Mesenchymal stem cell (in vitro differentiated cells and primary cell): ENCODE data around the gene SLC30A3.

ENCODE experiments used
- DNase-seq: peaks from one replicate; pipeline ENCODE4 v3.0.0-alpha.2; 2013
- H2AFZ ChIP-seq: one replicate; pipeline ENCODE4 v1.6.1; 2013; ENCODE audit warnings: low read depth, mild to moderate bottlenecking, control low read depth, inconsistent platforms, low read length, moderate library complexity
- H2AK5ac ChIP-seq: 2 replicates; pipeline ENCODE4 v1.6.1; 2013; ENCODE audit warnings: low read length, moderate library complexity, mild to moderate bottlenecking, inconsistent platforms; ENCODE audit not compliant: severe bottlenecking
- H2BK120ac ChIP-seq: one replicate; pipeline ENCODE4 v1.6.1; 2013; ENCODE audit warnings: low read depth, mild to moderate bottlenecking, inconsistent platforms, low read length, moderate library complexity
- H2BK12ac ChIP-seq, 2 experiments: one replicate each; pipeline ENCODE4 v1.6.1; 2013; ENCODE audit warnings: inconsistent platforms in 2 of 2, low read length in 2 of 2, mild to moderate bottlenecking in 2 of 2, moderate library complexity in 2 of 2, control low read depth in 1 of 2
- H2BK15ac ChIP-seq: one replicate; pipeline ENCODE4 v1.6.1; 2013; ENCODE audit warnings: mild to moderate bottlenecking, low read depth, inconsistent platforms; ENCODE audit not compliant: poor library complexity, severe bottlenecking
- H2BK5ac ChIP-seq: 2 replicates; pipeline ENCODE4 v1.6.1; 2013; ENCODE audit warnings: low read depth, mild to moderate bottlenecking, low read length, control low read depth, inconsistent platforms; ENCODE audit not compliant: poor library complexity, severe bottlenecking
- H3K14ac ChIP-seq, 2 experiments: one replicate each; pipeline ENCODE4 v1.6.1; 2013; ENCODE audit warnings: inconsistent platforms in 2 of 2, low read length in 2 of 2, control low read depth in 1 of 2, mild to moderate bottlenecking in 1 of 2, moderate library complexity in 1 of 2
- H3K18ac ChIP-seq, 2 experiments: one replicate each; pipeline ENCODE4 v1.6.1; 2013; ENCODE audit warnings: inconsistent platforms in 2 of 2, low read length in 2 of 2, control low read depth in 1 of 2, low read depth in 1 of 2, mild to moderate bottlenecking in 1 of 2
- H3K23ac ChIP-seq, 2 experiments: one replicate each; pipeline ENCODE4 v1.6.1; 2013; ENCODE audit warnings: inconsistent platforms in 2 of 2, low read length in 2 of 2, mild to moderate bottlenecking in 2 of 2, moderate library complexity in 2 of 2, control low read depth in 1 of 2
- H3K27ac ChIP-seq: 2 replicates; pipeline ENCODE4 v1.5.1; 2013; ENCODE audit warnings: mild to moderate bottlenecking, moderate library complexity, low read length, control low read depth, inconsistent platforms; ENCODE audit not compliant: poor library complexity, severe bottlenecking
- H3K27me3 ChIP-seq, 2 experiments: 2 replicates each; pipeline versions ENCODE4 v1.6.1 to v1.7.0; 2013; ENCODE audit warnings: low read length in 2 of 2, mild to moderate bottlenecking in 2 of 2, moderate library complexity in 2 of 2, control low read depth in 1 of 2, inconsistent platforms in 1 of 2; ENCODE audit not compliant: control insufficient read depth in 1 of 2, insufficient read depth in 1 of 2
- H3K36me3 ChIP-seq, 2 experiments: 2 replicates each; pipeline versions ENCODE4 v1.6.1 to v1.7.0; 2013; ENCODE audit warnings: low read length in 2 of 2, control low read depth in 1 of 2, inconsistent platforms in 1 of 2, low read depth in 1 of 2, mild to moderate bottlenecking in 1 of 2; ENCODE audit not compliant: insufficient read depth in 2 of 2, control insufficient read depth in 1 of 2
- H3K4ac ChIP-seq, 2 experiments: one replicate each; pipeline ENCODE4 v1.6.1; 2013; ENCODE audit warnings: inconsistent platforms in 2 of 2, low read length in 2 of 2, mild to moderate bottlenecking in 2 of 2, moderate library complexity in 2 of 2, control low read depth in 1 of 2, low read depth in 1 of 2
- H3K4me1 ChIP-seq: 2 replicates; pipeline ENCODE4 v1.6.1; 2013; ENCODE audit warnings: low read depth, low read length, control low read depth; ENCODE audit not compliant: control insufficient read depth, insufficient read depth
- H3K4me2 ChIP-seq: 2 replicates; pipeline ENCODE4 v1.6.1; 2013; ENCODE audit warnings: low read length, mild to moderate bottlenecking, inconsistent platforms; ENCODE audit not compliant: poor library complexity, severe bottlenecking
- H3K4me3 ChIP-seq, 2 experiments: 2 replicates each; pipeline versions ENCODE4 v1.5.1 to v1.7.0; 2013; ENCODE audit warnings: low read length in 2 of 2, mild to moderate bottlenecking in 2 of 2, control low read depth in 1 of 2, low read depth in 1 of 2; ENCODE audit not compliant: insufficient read depth in 1 of 2
- H3K79me1 ChIP-seq: replicated peaks from 2 replicates; pipeline ENCODE4 v1.6.1; 2013; ENCODE audit warnings: mild to moderate bottlenecking, control low read depth, low read length, inconsistent platforms; ENCODE audit not compliant: poor library complexity, severe bottlenecking
- H3K9ac ChIP-seq: 2 replicates; pipeline ENCODE4 v1.7.0; 2013; ENCODE audit warnings: mild to moderate bottlenecking, low read length, moderate library complexity
- H3K9me3 ChIP-seq: 2 replicates; pipeline ENCODE4 v1.7.0; 2013; ENCODE audit warnings: mild to moderate bottlenecking, low read length; ENCODE audit not compliant: control insufficient read depth
- H4K8ac ChIP-seq: one replicate; pipeline ENCODE4 v1.6.1; 2013; ENCODE audit warnings: inconsistent platforms, mild to moderate bottlenecking, low read length, moderate library complexity
- H4K91ac ChIP-seq: one replicate; pipeline ENCODE4 v1.6.1; 2013; ENCODE audit warnings: mild to moderate bottlenecking, low read length, inconsistent platforms
- WGBS: methylation state at CpG from one replicate; pipeline ENCODE4 v1.1.7; 2013; ENCODE audit warnings: mixed read lengths; 5-methylcytosine and 5-hydroxymethylcytosine counted together

SLC30A3 gene

DNA sequence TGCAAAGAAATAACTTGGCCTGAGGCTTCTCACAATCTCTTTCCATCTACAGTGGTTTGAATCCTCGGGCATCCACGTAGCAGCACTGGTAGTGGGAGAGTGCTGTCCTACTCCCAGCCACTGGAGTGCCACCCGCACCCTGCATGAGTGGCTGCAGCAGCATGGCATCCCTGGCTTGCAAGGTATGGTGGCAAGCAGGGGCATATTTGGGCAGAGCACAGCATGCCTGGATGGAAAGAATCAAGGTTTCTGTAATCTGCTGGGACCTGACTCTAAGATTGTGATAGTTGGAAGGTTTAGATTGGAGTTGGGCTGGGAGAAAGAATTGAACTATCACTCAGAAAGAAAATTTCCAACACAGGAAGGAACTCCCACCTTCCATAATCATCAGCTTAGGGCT, 41.7 kb downstream of the SLC30A3 start:
- H3K9ac ChIP-seq = no peak overlapping the region
- no peak overlapping the region for H2BK15ac ChIP-seq
- peaks cover 6% of the 10 kb centered on the region for H3K4me1 ChIP-seq
- H3K14ac ChIP-seq = no peak overlapping the region
- H3K4me2 ChIP-seq = no peak overlapping the region
- H3K27me3 ChIP-seq = no peaks in the 10 kb centered on the region
- peaks cover 40% of the 10 kb centered on the region for H3K79me1 ChIP-seq
- no peak overlapping the region for H3K4me3 ChIP-seq
- peaks cover 49 to 77% of the 10 kb centered on the region in 2 experiments for H3K36me3 ChIP-seq
- no peak overlapping the region for H2BK12ac ChIP-seq
- H3K4ac ChIP-seq = no peak overlapping the region
- no peak overlapping the region for H2AK5ac ChIP-seq
- H2AFZ ChIP-seq = no peak overlapping the region
- H4K8ac ChIP-seq = no peak overlapping the region
- no peak overlapping the region for H4K91ac ChIP-seq
- no peak overlapping the region for H2BK5ac ChIP-seq
- H3K9me3 ChIP-seq = no peaks in the 10 kb centered on the region
- H3K23ac ChIP-seq = no peak overlapping the region
- no peak overlapping the region for H2BK120ac ChIP-seq
- 97% methylated on average over 3 of the region's 3 CpGs for WGBS
- no peak overlapping the region for H3K18ac ChIP-seq
- DNase-seq = no peak
- no peak overlapping the region for H3K27ac ChIP-seq

DNA sequence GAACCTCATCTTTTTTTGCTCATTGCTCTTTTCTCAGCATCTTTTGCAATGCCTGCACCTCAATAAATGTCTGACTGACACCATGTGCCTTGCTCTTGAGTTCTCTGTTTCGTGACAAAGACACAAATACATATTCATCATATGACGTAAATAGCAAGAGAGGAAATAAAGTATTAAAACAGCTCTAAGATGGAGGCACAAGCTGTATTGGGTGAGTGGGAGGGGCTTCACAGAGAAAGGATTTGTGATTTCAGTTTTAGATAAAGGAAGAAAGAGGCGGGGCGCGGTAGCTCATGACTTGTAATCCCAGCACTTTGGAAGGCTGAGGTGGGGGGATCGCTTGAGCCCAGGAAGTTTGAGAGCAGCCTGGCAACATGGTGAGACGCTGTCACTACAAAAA, 42.8 kb downstream of the SLC30A3 start:
- H3K18ac ChIP-seq = no peak overlapping the region
- H2BK120ac ChIP-seq = no peak overlapping the region
- H3K4me2 ChIP-seq = no peak overlapping the region
- peaks cover 4% of the 10 kb centered on the region for H3K4me1 ChIP-seq
- no peak overlapping the region for H2AFZ ChIP-seq
- H4K8ac ChIP-seq = no peak overlapping the region
- no peak overlapping the region for H3K9ac ChIP-seq
- no peaks in the 10 kb centered on the region for H3K9me3 ChIP-seq
- H3K27me3 ChIP-seq = no peaks in the 10 kb centered on the region
- H2BK15ac ChIP-seq = no peak overlapping the region
- DNase-seq = no peak
- H3K4ac ChIP-seq = no peak overlapping the region
- peaks cover 37% of the 10 kb centered on the region for H3K79me1 ChIP-seq
- no peak overlapping the region for H3K14ac ChIP-seq
- H3K27ac ChIP-seq = no peak overlapping the region
- no peak overlapping the region for H3K23ac ChIP-seq
- no peak overlapping the region for H2BK5ac ChIP-seq
- H3K36me3 ChIP-seq = peaks cover 39 to 76% of the 10 kb centered on the region in 2 experiments
- no peak overlapping the region for H3K4me3 ChIP-seq
- H2BK12ac ChIP-seq = no peak overlapping the region
- no peak overlapping the region for H4K91ac ChIP-seq
- over 99% methylated on average over 6 of the region's 7 CpGs for WGBS
- H2AK5ac ChIP-seq = no peak overlapping the region

DNA sequence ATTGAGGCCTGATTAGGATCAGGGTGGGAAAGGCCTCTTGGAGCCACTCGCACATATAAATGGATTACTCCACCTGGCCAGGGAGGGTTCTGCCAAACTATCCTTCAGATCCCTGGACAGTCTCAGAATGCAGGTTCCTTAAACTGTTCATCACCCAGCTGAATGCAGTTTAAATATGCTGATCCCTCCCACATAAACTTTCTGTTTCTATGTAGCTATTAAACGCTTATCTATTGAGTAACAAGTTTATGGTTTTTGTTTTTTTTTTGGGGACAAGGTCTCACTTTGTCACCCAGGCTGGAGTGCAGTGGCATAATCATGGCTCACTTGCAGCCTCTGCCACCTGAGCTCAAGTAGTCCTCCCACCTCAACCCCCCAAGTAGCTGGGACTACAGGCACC, 43.8 kb downstream of the SLC30A3 start:
- Histone ChIP-seq H3K27ac (no peak overlapping the region), H3K23ac (no peak overlapping the region), H3K4me1 (peaks cover 4% of the 10 kb centered on the region), H3K14ac (no peak overlapping the region), H2AFZ (no peak overlapping the region), H3K79me1 (peaks cover 28% of the 10 kb centered on the region), H3K27me3 (no peaks in the 10 kb centered on the region), H2BK120ac (no peak overlapping the region), H3K4me3 (no peak overlapping the region), H2BK12ac (no peak overlapping the region), H4K8ac (no peak overlapping the region), H3K9ac (no peak overlapping the region), H3K4ac (no peak overlapping the region), H3K36me3 (peaks cover 29 to 70% of the 10 kb centered on the region in 2 experiments), H2BK5ac (no peak overlapping the region), H4K91ac (no peak overlapping the region), H3K4me2 (no peak overlapping the region), H3K9me3 (no peaks in the 10 kb centered on the region), H2BK15ac (no peak overlapping the region), H3K18ac (no peak overlapping the region), H2AK5ac (no peak overlapping the region)
- DNase-seq = no peak
- WGBS = 100% methylated on average over 1 of the region's 2 CpGs

DNA sequence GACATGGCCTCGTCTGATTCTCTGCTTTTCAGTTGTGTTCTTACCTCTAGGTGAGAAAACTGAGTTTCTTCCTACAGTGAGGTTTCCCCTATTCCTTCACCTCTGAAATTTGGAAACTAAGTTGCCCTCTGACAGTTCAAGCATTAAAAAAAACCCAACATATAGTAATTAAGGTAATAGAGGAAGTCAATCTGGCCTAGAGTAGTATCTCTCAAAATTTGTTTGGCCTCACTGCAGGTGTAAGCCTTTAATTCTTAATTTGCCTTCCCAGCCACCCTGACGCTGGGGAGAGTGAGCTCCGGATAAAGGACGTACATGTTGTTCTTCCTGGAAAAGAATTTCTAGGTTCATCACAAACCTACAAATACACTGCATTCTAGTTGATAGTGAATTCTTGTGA, 44.2 kb downstream of the SLC30A3 start:
- H2BK5ac ChIP-seq = no peak overlapping the region

More for the DNA sequence above, 44.2 kb downstream of the SLC30A3 start:
- DNase-seq = no peak
- H3K9ac ChIP-seq = peak overlapping the region; percentile 94
- no peak overlapping the region for H3K14ac ChIP-seq
- no peak overlapping the region for H2AK5ac ChIP-seq
- H3K79me1 ChIP-seq = peaks cover 24% of the 10 kb centered on the region
- peaks cover 4% of the 10 kb centered on the region for H3K4me1 ChIP-seq
- H4K8ac ChIP-seq = no peak overlapping the region
- H3K18ac ChIP-seq = no peak overlapping the region
- H4K91ac ChIP-seq = no peak overlapping the region
- H3K9me3 ChIP-seq = no peaks in the 10 kb centered on the region
- peak overlapping the region; percentile 72 for H3K27ac ChIP-seq
- WGBS = 80% methylated on average over 1 of the region's 4 CpGs
- no peak overlapping the region for H2BK15ac ChIP-seq
- H3K4me2 ChIP-seq = no peak overlapping the region
- no peak overlapping the region for H3K23ac ChIP-seq
- H2BK12ac ChIP-seq = no peak overlapping the region
- H2BK120ac ChIP-seq = no peak overlapping the region
- H3K4me3 ChIP-seq = peak overlapping the region in 1 of 2 experiments; percentile 88
- no peak overlapping the region for H2AFZ ChIP-seq
- peaks cover 25 to 69% of the 10 kb centered on the region in 2 experiments for H3K36me3 ChIP-seq
- no peak overlapping the region for H3K4ac ChIP-seq
- H3K27me3 ChIP-seq = no peaks in the 10 kb centered on the region
